H9 (cell line): ENCODE results near the gene RBM19. TPM values are rescaled to one million over a fixed set of nuclear protein-coding genes. Genes with fewer than 3 reads are reported as not detected.

ENCODE experiments used
- DNase-seq: peaks from one replicate; pipeline ENCODE4 v3.0.0-alpha.2; 2017
- H2AFZ ChIP-seq: one replicate; pipeline ENCODE4 v1.6.1; 2013; ENCODE audit warnings: mild to moderate bottlenecking, low read length, control low read depth, moderate library complexity
- H2AK5ac ChIP-seq: 2 replicates; pipeline ENCODE4 v1.6.1; 2013; ENCODE audit warnings: low read length, control low read depth, mixed read lengths; ENCODE audit not compliant: insufficient read length
- H2BK120ac ChIP-seq: one replicate; pipeline ENCODE4 v1.6.1; 2013; ENCODE audit warnings: low read depth, mild to moderate bottlenecking, low read length, control low read depth, inconsistent platforms; ENCODE audit not compliant: poor library complexity, severe bottlenecking
- H2BK12ac ChIP-seq: 2 replicates; pipeline ENCODE4 v1.6.1; 2013; ENCODE audit warnings: low read length, control low read depth, mixed read lengths, low read depth; ENCODE audit not compliant: insufficient read length
- H2BK15ac ChIP-seq: 2 replicates; pipeline ENCODE4 v1.6.1; 2013; ENCODE audit warnings: low read depth, low read length, control low read depth
- H2BK20ac ChIP-seq: one replicate; pipeline ENCODE4 v1.6.1; 2013; ENCODE audit warnings: low read depth, mild to moderate bottlenecking, low read length, control low read depth, inconsistent platforms; ENCODE audit not compliant: poor library complexity, severe bottlenecking
- H2BK5ac ChIP-seq: 2 replicates; pipeline ENCODE4 v1.6.1; 2013; ENCODE audit warnings: low read length, control low read depth, mixed read lengths; ENCODE audit not compliant: insufficient read length
- H3K14ac ChIP-seq: 2 replicates; pipeline ENCODE4 v1.6.1; 2013; ENCODE audit warnings: low read length, control low read depth; ENCODE audit not compliant: insufficient read depth
- H3K18ac ChIP-seq: 2 replicates; pipeline ENCODE4 v1.6.1; 2013; ENCODE audit warnings: low read depth, mild to moderate bottlenecking, mixed read lengths, low read length, control low read depth; ENCODE audit not compliant: insufficient read length
- H3K23ac ChIP-seq: 2 replicates; pipeline ENCODE4 v1.6.1; 2013; ENCODE audit warnings: low read length, control low read depth, mixed read lengths, low read depth; ENCODE audit not compliant: insufficient read length
- H3K23me2 ChIP-seq: 2 replicates; pipeline ENCODE4 v1.6.1; 2013; ENCODE audit warnings: low read depth, mild to moderate bottlenecking, mixed read lengths, low read length, control low read depth; ENCODE audit not compliant: insufficient read length, poor library complexity, severe bottlenecking
- H3K27ac ChIP-seq: 2 replicates; pipeline ENCODE4 v1.5.1; 2013; ENCODE audit warnings: low read length, control low read depth, mixed read lengths, low read depth; ENCODE audit not compliant: insufficient read length
- H3K27me3 ChIP-seq: 2 replicates; pipeline ENCODE4 v1.6.1; 2013; ENCODE audit warnings: low read length, control low read depth, inconsistent platforms; ENCODE audit not compliant: insufficient read depth
- H3K4ac ChIP-seq: 2 replicates; pipeline ENCODE4 v1.6.1; 2013; ENCODE audit warnings: low read depth, mild to moderate bottlenecking, control low read depth, inconsistent platforms, low read length, moderate library complexity
- H3K4me1 ChIP-seq: 2 replicates; pipeline ENCODE4 v1.6.1; 2013; ENCODE audit warnings: low read length, control low read depth, inconsistent platforms; ENCODE audit not compliant: insufficient read depth
- H3K4me2 ChIP-seq: 2 replicates; pipeline ENCODE4 v1.6.1; 2013; ENCODE audit warnings: low read length, control low read depth, mixed read lengths; ENCODE audit not compliant: insufficient read length, insufficient read depth
- H3K56ac ChIP-seq: 2 replicates; pipeline ENCODE4 v1.6.1; 2013; ENCODE audit warnings: low read depth, mild to moderate bottlenecking, mixed read lengths, low read length, control low read depth; ENCODE audit not compliant: insufficient read length
- H3K79me1 ChIP-seq: 2 replicates; pipeline ENCODE4 v1.6.1; 2013; ENCODE audit warnings: low read depth, mild to moderate bottlenecking, moderate library complexity, low read length, control low read depth, inconsistent platforms; ENCODE audit not compliant: insufficient read depth, poor library complexity, severe bottlenecking
- H3K79me2 ChIP-seq: 2 replicates; pipeline ENCODE4 v1.6.1; 2013; ENCODE audit warnings: low read length, control low read depth, inconsistent platforms; ENCODE audit not compliant: insufficient read depth
- H3K9ac ChIP-seq: 2 replicates; pipeline ENCODE4 v1.6.1; 2013; ENCODE audit warnings: low read length, control low read depth, mixed read lengths; ENCODE audit not compliant: insufficient read length; ENCODE audit errors: extremely low read depth
- H3K9me3 ChIP-seq: one replicate; pipeline ENCODE4 v1.6.1; 2013; ENCODE audit warnings: low read depth, low read length, inconsistent platforms; ENCODE audit not compliant: control insufficient read depth
- H3T11ph ChIP-seq: one replicate; pipeline ENCODE4 v1.6.1; 2013; ENCODE audit warnings: mild to moderate bottlenecking, low read length, control low read depth, inconsistent platforms
- H4K20me1 ChIP-seq: one replicate; pipeline ENCODE4 v1.6.1; 2013; ENCODE audit not compliant: control insufficient read depth, insufficient read length, insufficient read depth
- H4K5ac ChIP-seq: 2 replicates; pipeline ENCODE4 v1.6.1; 2013; ENCODE audit warnings: low read depth, mild to moderate bottlenecking, mixed read lengths, low read length, control low read depth; ENCODE audit not compliant: insufficient read length
- H4K8ac ChIP-seq: replicated peaks from 2 replicates; pipeline ENCODE4 v1.6.1; 2013; ENCODE audit warnings: low read length, control low read depth, mixed read lengths, low read depth; ENCODE audit not compliant: insufficient read length
- H4K91ac ChIP-seq: 2 replicates; pipeline ENCODE4 v1.6.1; 2013; ENCODE audit warnings: low read depth, mild to moderate bottlenecking, moderate library complexity, mixed read lengths, low read length, control low read depth; ENCODE audit not compliant: insufficient read length
- H3K27ac Mint-ChIP-seq, 3 experiments: 2 replicates in 2 of 3; 3 replicates in 1 of 3; pipeline ENCODE4 v1.8.0; 2020 to 2021; ENCODE audit warnings: mixed read lengths in 3 of 3, mild to moderate bottlenecking in 1 of 3, moderate library complexity in 1 of 3
- H3K27me3 Mint-ChIP-seq: 2 replicates; pipeline ENCODE4 v1.8.0; 2021; ENCODE audit warnings: low read depth, mild to moderate bottlenecking, moderate library complexity, mixed read lengths
- H3K36me3 Mint-ChIP-seq, 3 experiments: 2 replicates in 2 of 3; 3 replicates in 1 of 3; pipeline ENCODE4 v1.8.0; 2020 to 2021; ENCODE audit warnings: low read depth in 3 of 3, mixed read lengths in 3 of 3; ENCODE audit not compliant: insufficient read depth in 1 of 3
- H3K4me1 Mint-ChIP-seq, 2 experiments: 2 replicates each; pipeline ENCODE4 v1.8.0; 2020; ENCODE audit warnings: mixed read lengths in 2 of 2
- H3K4me3 Mint-ChIP-seq, 2 experiments: 2 replicates in 1 of 2; 3 replicates in 1 of 2; pipeline ENCODE4 v1.8.0; 2020 to 2021; ENCODE audit warnings: mild to moderate bottlenecking in 2 of 2, mixed read lengths in 2 of 2, moderate library complexity in 1 of 2
- H3K9me3 Mint-ChIP-seq, 2 experiments: 2 replicates in 1 of 2; 3 replicates in 1 of 2; pipeline ENCODE4 v1.8.0; 2020; ENCODE audit warnings: mild to moderate bottlenecking in 2 of 2, mixed read lengths in 2 of 2, moderate library complexity in 1 of 2
- CTCF ChIP-seq: fragments of 200-600 bp; sonication (generic); conservative IDR thresholded peaks from 3 replicates; pipeline ENCODE4 v1.8.0; 2021; ENCODE audit warnings: antibody characterized with exemption, mild to moderate bottlenecking
- WGBS: extraction: QIAGEN DNeasy Blood & Tissue Kit; methylation state at CpG from one replicate; pipeline ENCODE4 v1.1.7; 2013; ENCODE audit warnings: missing lambda C conversion rate, low lambda C conversion rate, mixed read lengths; ENCODE audit not compliant: insufficient read length; ENCODE audit errors: extremely low coverage; 5-methylcytosine and 5-hydroxymethylcytosine counted together
- total RNA-seq: library from RNA; stranded (reverse); gene quantifications from 2 replicates; pipeline ENCODE4 v1.2.1, GENCODE V29; 2021

The RBM19 gene
- total RNA-seq, 1 experiment from 2014 or later, result 32.2 TPM

- Histone ChIP-seq H3K18ac (no peak overlapping the region), H2BK120ac (no peak overlapping the region), H3K9ac (no peak overlapping the region), H3K23ac (no peak overlapping the region), H2AK5ac (no peak overlapping the region), H2BK5ac (no peak overlapping the region), H2AFZ (no peak overlapping the region), H4K5ac (no peak overlapping the region), H3K4me2 (no peak overlapping the region), H4K91ac (no peak overlapping the region), H3K27ac (no peak overlapping the region), H3K23me2 (no peaks in the 10 kb centered on the region), H3K9me3 (no peaks in the 10 kb centered on the region), H3K4me1 (no peaks in the 10 kb centered on the region), H3K27me3 (no peaks in the 10 kb centered on the region), H3K14ac (no peak overlapping the region), H4K20me1 (no peaks in the 10 kb centered on the region), H2BK12ac (no peak overlapping the region), H3K4ac (no peak overlapping the region), H4K8ac (no peak overlapping the region), H2BK20ac (no peak overlapping the region), H3K79me1 (no peaks in the 10 kb centered on the region), H3T11ph (no peak overlapping the region), H3K79me2 (no peaks in the 10 kb centered on the region), H2BK15ac (no peak overlapping the region), H3K56ac (no peak overlapping the region)
- Mint-ChIP-seq H3K27me3 (no peaks in the 10 kb centered on the region), H3K27ac (peak overlapping the region in 1 of 3 experiments; percentile 90; a peak in 2 of 7 replicates), H3K4me3 (no peak overlapping the region), H3K4me1 (peaks cover 3 to 24% of the 10 kb centered on the region in 2 experiments; a peak in 3 of 4 replicates), H3K9me3 (no peaks in the 10 kb centered on the region), H3K36me3 (peaks cover 0 to 9% (median 5%) of the 10 kb centered on the region in 3 experiments; a peak in 3 of 7 replicates)
- no peak for TF ChIP-seq CTCF
- DNase-seq, result no peak
- WGBS, result no CpG with 5 or more reads among the region's 8 CpGs
Observed at GRCh38 chr12:113850309-113851056, 115.6 kb downstream of the RBM19 start.
